ENCODE results near the gene GPR39.
"Not testable (repeated sequence)": the region's sequence is repeated elsewhere in the genome, so short reads cannot be mapped to it uniquely, and the experiment has no call there.

GPR39 gene

GRCh38 chr2:132496555-132496954 lies 80.0 kb downstream of the GPR39 start:
- no peak for DNase-seq (ENCODE audit: low read depth in 2 of 2)

DNA sequence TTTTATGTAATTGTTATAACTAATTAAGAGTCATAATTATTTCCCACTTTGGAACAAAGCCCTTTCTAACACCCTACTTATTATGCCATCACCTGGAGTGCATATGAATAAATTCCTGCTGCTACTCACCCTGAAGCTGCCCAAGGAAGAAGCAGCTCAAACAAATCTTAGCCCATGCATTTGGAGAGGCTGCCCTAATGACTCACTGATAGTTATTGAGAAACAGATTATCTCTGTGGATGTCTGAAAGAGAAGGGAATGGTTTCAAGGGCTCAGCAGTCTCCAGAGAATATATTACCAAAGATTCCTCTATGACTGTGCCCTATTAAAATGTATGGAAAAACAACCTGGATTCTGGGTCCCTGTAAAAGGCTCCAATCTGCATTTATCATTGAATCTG lies 81.0 kb downstream of the GPR39 start:
- no peak for DNase-seq (ENCODE audit: low read depth in 2 of 2)

DNA sequence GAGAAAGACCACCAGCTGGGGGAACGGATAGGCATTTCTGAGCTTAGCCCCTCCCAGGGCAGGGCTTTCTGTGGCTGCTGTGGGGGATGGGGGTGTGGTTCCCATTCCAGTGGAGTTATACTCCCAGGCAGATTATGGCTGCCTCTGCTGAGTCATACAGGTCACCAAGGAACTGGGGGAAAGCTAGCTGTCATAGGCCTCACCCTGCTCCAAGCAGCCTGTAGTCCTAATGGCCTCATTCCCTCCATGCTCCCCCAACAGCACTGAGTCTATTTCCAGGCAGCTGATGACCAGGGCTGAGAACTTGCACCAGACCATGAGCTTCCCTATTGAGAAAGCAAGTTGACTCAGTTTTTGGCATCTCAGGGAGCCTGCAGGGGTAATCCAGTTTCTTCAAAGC lies 87.1 kb downstream of the GPR39 start:
- no peak for DNase-seq (ENCODE audit: low read depth in 2 of 2)

- no peak for DNase-seq (ENCODE audit: low read depth in 2 of 2)
These were observed 98.4 kb downstream of the GPR39 start for GRCh38 chr2:132515010-132515409.

- no peak for DNase-seq (ENCODE audit: low read depth in 2 of 2)
These were observed 100.8 kb downstream of the GPR39 start for GRCh38 chr2:132517386-132517785.

DNA sequence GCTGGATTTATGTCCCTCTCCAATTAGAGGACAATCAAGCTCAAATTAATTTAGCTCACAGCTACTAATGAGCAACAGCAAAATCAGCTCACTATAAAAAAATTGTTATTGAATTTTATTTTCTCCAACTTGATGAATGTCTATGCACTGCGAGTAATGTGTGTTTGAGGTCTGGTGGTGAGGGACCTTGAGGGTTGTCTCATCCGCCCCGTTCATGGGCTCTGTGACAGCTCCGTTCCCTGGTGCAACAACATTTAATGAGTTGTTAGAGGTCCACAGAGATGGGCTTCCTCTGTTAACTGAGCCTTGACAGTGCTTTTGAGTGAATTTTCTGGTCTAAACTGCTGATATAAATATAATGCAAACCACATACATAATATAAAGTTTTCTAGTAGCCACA lies 101.7 kb downstream of the GPR39 start:
- DNase-seq (ENCODE audit: low read depth in 2 of 2), result no peak

GRCh38 chr2:132519566-132519965 lies 103.0 kb downstream of the GPR39 start:
- no peak for DNase-seq (ENCODE audit: low read depth in 2 of 2)

DNA sequence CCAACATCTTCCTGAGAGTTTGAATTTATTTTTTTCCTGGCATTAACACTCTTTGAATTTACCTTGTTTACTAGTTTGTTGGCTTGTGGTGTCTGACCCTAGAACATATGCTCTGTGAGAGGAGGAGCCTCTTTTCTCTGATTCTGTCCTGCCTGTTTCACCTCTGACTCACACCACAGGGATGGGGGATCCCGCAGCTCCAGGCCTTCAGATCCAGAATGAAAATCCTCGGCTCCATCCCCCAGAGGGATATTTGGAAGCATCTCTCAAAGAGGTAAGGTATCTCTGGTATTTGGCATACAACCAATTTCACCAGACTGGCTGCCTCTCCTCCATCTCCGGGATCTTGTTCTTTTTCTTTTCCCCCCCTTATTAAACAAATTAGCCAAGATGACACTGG lies 104.7 kb downstream of the GPR39 start:
- no peak for DNase-seq (ENCODE audit: low read depth in 2 of 2)

- DNase-seq (ENCODE audit: low read depth in 2 of 2), result no peak
These were observed 106.3 kb downstream of the GPR39 start for GRCh38 chr2:132522901-132523300.

GRCh38 chr2:132537061-132537460 lies 120.5 kb downstream of the GPR39 start:
- not testable (repeated sequence) for DNase-seq (ENCODE audit: low read depth in 2 of 2)

GRCh38 chr2:132538331-132538855 lies 121.8 kb downstream of the GPR39 start:
- DNase-seq (ENCODE audit: low read depth in 2 of 2), result no peak

DNA sequence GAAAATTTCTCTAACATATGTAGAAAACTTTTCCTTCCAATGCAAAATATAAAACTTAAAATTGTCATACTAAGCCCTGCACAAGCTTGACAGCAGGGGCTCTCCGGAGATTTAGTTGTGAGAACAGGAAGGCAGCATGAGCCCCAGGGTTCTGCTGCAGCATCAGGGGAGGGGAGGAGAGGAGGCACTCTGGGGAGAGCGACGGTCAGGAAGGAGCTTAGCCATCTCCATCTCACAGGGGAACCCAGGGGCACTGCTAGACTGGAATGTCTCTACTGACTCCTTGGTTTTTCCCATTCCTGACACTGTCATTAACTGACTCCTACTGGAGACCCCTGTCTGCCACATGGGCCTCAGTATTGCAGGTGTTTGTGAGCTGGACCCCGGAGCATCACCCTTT lies 123.6 kb downstream of the GPR39 start:
- DNase-seq (ENCODE audit: low read depth in 2 of 2), result no peak

DNA sequence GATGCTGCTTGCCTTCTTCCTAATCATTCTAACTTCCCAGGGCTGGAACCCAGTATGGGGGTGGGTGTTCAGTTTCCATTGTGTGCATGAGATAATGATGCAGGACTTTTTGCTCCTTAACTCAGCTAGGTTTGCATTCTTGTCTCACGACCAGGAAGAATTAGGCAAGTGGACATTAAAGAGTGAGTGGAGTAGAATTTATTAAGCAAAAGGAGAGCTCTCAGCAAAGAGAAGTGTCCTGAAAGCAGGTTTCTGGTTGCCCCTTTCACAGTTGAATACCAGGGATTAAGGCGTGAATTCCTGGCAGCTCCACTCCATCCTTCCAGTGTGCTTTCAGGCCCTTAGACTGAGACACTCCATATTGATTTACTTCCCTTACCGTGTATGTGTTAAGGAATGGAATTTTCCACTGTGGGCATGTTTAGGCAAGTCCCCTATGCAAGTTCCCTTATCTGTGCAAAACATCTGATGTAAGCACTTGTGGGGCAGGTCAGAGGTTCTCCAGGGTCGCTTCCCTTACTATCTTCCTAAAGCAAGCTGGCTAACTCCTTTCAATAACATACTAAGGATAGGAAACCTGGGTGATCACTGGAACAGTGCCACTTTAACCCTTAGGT lies 126.5 kb downstream of the GPR39 start:
- DNase-seq (ENCODE audit: low read depth in 2 of 2), result no peak

DNA sequence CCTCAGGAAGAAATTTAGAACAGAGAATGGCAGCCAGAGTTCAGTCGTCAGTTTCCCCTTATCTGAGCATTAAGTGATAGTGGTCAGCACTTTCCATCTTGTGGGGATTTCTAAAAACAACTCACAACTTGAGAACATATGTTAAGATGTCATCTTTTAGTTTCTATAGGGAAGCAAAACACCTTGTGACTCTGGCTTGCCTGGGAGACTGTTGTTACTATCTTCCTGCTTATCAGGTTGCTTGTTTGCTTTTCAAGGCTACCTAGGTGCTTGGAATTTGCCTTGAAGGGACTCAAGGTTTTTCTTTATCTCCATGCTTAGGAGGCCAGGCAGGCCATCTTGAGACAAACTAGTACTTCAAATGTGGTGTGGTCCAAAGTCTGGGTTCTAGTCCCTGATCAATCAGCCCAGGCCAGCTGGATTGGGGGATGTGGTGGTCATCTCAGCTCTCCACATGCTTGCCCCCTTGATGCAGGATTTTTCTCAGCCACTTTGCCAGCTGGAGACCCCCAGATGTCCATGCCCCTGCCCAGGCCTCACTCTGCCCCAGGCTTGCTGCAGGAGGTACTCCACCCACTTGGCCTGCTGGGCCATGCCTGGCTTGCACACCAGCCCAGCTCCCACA lies 127.5 kb downstream of the GPR39 start:
- no peak for DNase-seq (ENCODE audit: low read depth in 2 of 2)

- no peak for DNase-seq (ENCODE audit: low read depth in 2 of 2)
These were observed 130.6 kb downstream of the GPR39 start for GRCh38 chr2:132547090-132547687.

- DNase-seq (ENCODE audit: low read depth in 2 of 2), result no peak
These were observed 133.5 kb downstream of the GPR39 start for GRCh38 chr2:132549935-132550670.

GRCh38 chr2:132550946-132551345 lies 134.3 kb downstream of the GPR39 start:
- DNase-seq (ENCODE audit: low read depth in 2 of 2), result no peak

DNA sequence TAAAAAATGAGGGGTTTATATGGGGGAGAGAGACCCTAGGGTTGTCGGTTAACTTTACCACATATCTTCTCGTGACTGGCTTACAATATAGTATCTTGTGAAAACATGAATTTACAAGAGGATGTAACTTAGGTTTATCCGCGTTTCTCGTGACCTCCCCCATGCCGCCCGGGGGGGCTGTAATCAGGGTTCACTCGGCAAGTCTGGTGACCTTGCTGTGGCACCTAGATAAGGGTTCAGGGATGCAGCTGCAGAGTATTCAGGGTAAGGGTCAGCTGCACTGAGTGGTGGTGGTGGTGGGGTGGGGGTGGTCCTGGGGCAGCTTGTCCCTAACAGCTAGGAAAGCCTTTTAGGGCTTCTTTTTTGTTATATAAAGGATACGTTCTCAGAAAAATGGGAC lies 141.1 kb downstream of the GPR39 start:
- no peak for DNase-seq (ENCODE audit: low read depth in 2 of 2)

- no peak for DNase-seq (ENCODE audit: low read depth in 2 of 2)
These were observed 142.7 kb downstream of the GPR39 start for GRCh38 chr2:132559326-132559725.

DNA sequence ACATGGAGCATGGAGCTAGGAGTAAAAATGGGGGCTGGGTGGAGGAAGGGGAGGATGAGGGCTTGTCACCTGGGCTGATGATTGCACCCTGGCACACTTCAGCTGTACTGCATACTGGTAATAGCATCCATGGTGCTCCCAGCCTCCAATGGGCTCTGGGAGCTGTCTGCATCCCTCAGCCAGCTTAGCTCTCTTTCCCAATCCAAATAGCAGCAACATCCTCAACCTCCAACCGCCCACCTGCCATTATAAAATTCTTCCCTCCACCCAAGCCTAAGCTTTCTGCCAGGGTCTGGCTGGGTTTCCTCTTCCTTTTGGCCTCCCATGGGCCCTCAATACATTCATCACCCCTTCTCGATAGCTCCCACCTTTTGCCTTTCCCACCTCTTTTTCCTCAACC lies 143.3 kb downstream of the GPR39 start:
- no peak for DNase-seq (ENCODE audit: low read depth in 2 of 2)

GRCh38 chr2:132560562-132560961 lies 144.0 kb downstream of the GPR39 start:
- no peak for DNase-seq (ENCODE audit: low read depth in 2 of 2)

DNA sequence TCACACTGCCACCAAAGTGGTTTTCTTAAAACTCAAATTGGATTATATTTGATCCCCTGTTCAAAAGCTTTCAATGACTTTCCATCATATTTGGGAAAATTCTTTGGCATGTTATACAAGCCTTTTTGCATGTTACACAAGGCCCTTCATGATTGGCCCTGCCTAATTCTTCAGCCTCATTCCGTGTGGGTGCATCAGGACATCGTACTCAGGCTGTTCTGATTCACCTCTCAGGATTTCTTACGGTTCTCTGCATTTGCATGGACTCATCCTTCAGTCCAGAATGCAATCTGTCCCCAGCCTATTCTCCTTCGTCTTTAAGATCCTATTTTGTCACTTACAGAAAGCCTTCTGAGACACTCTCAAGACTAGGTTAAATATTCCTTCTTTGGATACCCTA lies 145.6 kb downstream of the GPR39 start:
- DNase-seq (ENCODE audit: low read depth in 2 of 2), result no peak

GRCh38 chr2:132564065-132564464 lies 147.5 kb downstream of the GPR39 start:
- DNase-seq (ENCODE audit: low read depth in 2 of 2), result no peak
